Transverse colon (tissue), 4 donors: ENCODE results near the gene KCNK7. TPM values are rescaled to one million over a fixed set of nuclear protein-coding genes. Genes with fewer than 3 reads are reported as not detected.

Experiments
- DNase-seq: peaks from one replicate; pipeline ENCODE4 v3.0.0-alpha.2; 2019
- H3K27ac ChIP-seq, 4 donors: fragments of 200-600 bp; sonication (generic); 2 replicates each; pipeline ENCODE4 v1.5.1; 2016 to 2018; ENCODE audit warnings: inconsistent platforms in 4 of 4
- H3K27me3 ChIP-seq: fragments of 200-600 bp; sonication (generic); 2 replicates; pipeline ENCODE4 v1.5.1; 2017; ENCODE audit warnings: inconsistent platforms
- H3K36me3 ChIP-seq, 4 donors: fragments of 200-600 bp; sonication (generic); 2 replicates each; pipeline ENCODE4 v1.5.1; 2017 to 2019; ENCODE audit warnings: inconsistent platforms in 4 of 4
- H3K4me1 ChIP-seq, 4 donors: fragments of 200-600 bp; sonication (generic); 2 replicates each; pipeline ENCODE4 v1.5.1; 2017 to 2020; ENCODE audit warnings: inconsistent platforms in 4 of 4
- H3K4me3 ChIP-seq, 4 donors: fragments of 200-600 bp; sonication (generic); 1 replicate in 1 of 4; 2 replicates in 3 of 4; pipeline versions ENCODE4 v1.5.1 to v1.6.1; 2017 to 2019; ENCODE audit warnings: inconsistent platforms in 4 of 4
- H3K9me3 ChIP-seq, 2 donors: fragments of 200-600 bp; sonication (generic); 2 replicates each; pipeline ENCODE4 v1.5.1; 2017 to 2019; ENCODE audit warnings: inconsistent platforms in 2 of 2
- CTCF ChIP-seq, 5 experiments: fragments of 200-600 bp in 3 of 5; fragments of 450-650 bp in 2 of 5; sonication (generic) in 3 of 5; IDR thresholded peaks; 1 replicate in 2 of 5; 2 replicates in 3 of 5; pipeline ENCODE4 v1.5.1; 2016 to 2017; ENCODE audit warnings: antibody characterized with exemption in 5 of 5, inconsistent platforms in 3 of 5, mild to moderate bottlenecking in 2 of 5, moderate library complexity in 1 of 5
- EP300 ChIP-seq: sonication (generic); formaldehyde crosslinking; IDR thresholded peaks from one replicate; pipeline ENCODE4 v1.6.1; 2017; ENCODE audit warnings: antibody characterized with exemption, low read depth
- POLR2A ChIP-seq: fragments of 450-650 bp; IDR thresholded peaks from one replicate; pipeline ENCODE4 v1.6.1; 2016; ENCODE audit warnings: antibody characterized with exemption, mild to moderate bottlenecking, moderate library complexity
- POLR2AphosphoS5 ChIP-seq, 3 donors: sonication (generic); formaldehyde crosslinking; IDR thresholded peaks; one replicate each; pipeline ENCODE4 v1.6.1; 2016; ENCODE audit warnings: antibody characterized with exemption in 3 of 3
- WGBS, 2 donors: methylation state at CpG; one replicate each; pipeline ENCODE4 v1.1.5; 2018; ENCODE audit warnings: low coverage in 1 of 2; 5-methylcytosine and 5-hydroxymethylcytosine counted together
- in situ Hi-C, 4 donors: fragments of 200-750 bp; cut with MboI; loops; one replicate each; pipeline versions ENCODE4 v1.15.0 to v1.15.1; 2017; ENCODE audit warnings: low sequenced_read_pairs in 3 of 4, low pct_ligation_motif_present in 1 of 4, low pct_unique_long_range_greater_than_20kb in 1 of 4
- intact Hi-C: fragments of 100-400 bp; cut with DNase I; formaldehyde crosslinking; loops from one replicate; pipeline ENCODE4 v1.15.1; 2023; ENCODE audit warnings: low total_unique reads
- total RNA-seq, 4 donors: library from RNA; depleted of rRNA; stranded (reverse); fragments of >200 nt; gene quantifications; one replicate each; pipeline ENCODE4 v1.1.0, GENCODE V29; 2016

KCNK7 gene
- total RNA-seq, 4 donors from 2014 or later: 0.27 to 1.6 TPM; not detected in 2

GRCh38 chr11:65609229-65609628, 13.6 kb upstream of the KCNK7 start:
- in situ Hi-C loops (no loop called here), intact Hi-C loops (no loop called here)
- H3K27ac ChIP-seq: no peak overlapping the region
- H3K4me3 ChIP-seq: no peak overlapping the region
- peaks cover 0 to 19% (median 9%) of the 10 kb centered on the region in 4 donors for H3K36me3 ChIP-seq
- DNase-seq: no peak
- WGBS, 2 donors: 49% methylated on average over 3 of the region's 3 CpGs; no CpG with 5 or more reads in 1 of the 2 donors
- no peaks in the 10 kb centered on the region for H3K9me3 ChIP-seq
- H3K27me3 ChIP-seq: no peaks in the 10 kb centered on the region
- TF ChIP-seq POLR2AphosphoS5 (IDR thresholded peaks at IDR 0.05) (no peak), EP300 (no peak), POLR2A (no peak), CTCF (IDR thresholded peaks at IDR 0.05) (no peak)
- peaks cover 31 to 64% (median 43%) of the 10 kb centered on the region in 4 donors for H3K4me1 ChIP-seq

GRCh38 chr11:65607614-65608426, 12.2 kb upstream of the KCNK7 start:
- in situ Hi-C loops: no loop called here
- DNase-seq: no peak
- no peak for TF ChIP-seq POLR2AphosphoS5 (IDR thresholded peaks at IDR 0.05)
- no peak for TF ChIP-seq EP300
- no peak for TF ChIP-seq CTCF (IDR thresholded peaks at IDR 0.05)
- no peak for TF ChIP-seq POLR2A
- H3K27ac ChIP-seq: peak overlapping the region; percentile 22 to 91 (median 70)
- H3K27me3 ChIP-seq: no peaks in the 10 kb centered on the region
- no peaks in the 10 kb centered on the region for H3K9me3 ChIP-seq
- WGBS, 2 donors: 83% methylated on average over 37 of the region's 37 CpGs; no CpG with 5 or more reads in 1 of the 2 donors
- H3K4me1 ChIP-seq: peaks cover 27 to 58% (median 36%) of the 10 kb centered on the region in 4 donors
- intact Hi-C loops: no loop called here
- peak overlapping the region in 2 of 4 donors; percentile 9 to 27 for H3K4me3 ChIP-seq
- H3K36me3 ChIP-seq: peaks cover 0 to 19% (median 9%) of the 10 kb centered on the region in 4 donors

- DNase-seq: peak; percentile 91
- Histone ChIP-seq H3K27ac (peak overlapping the region; percentile 78 to 91 (median 78)), H3K9me3 (no peaks in the 10 kb centered on the region), H3K4me3 (peak overlapping the region in 2 of 4 donors; percentile 9 to 27), H3K36me3 (peaks cover 0 to 19% (median 9%) of the 10 kb centered on the region in 4 donors), H3K27me3 (no peaks in the 10 kb centered on the region), H3K4me1 (peaks cover 19 to 50% (median 28%) of the 10 kb centered on the region in 4 donors)
- 70% methylated on average over 67 of the region's 67 CpGs; no CpG with 5 or more reads in 1 of the 2 donors for WGBS, 2 donors
- in situ Hi-C loops: no loop called here
- intact Hi-C loops: no loop called here
- TF ChIP-seq POLR2AphosphoS5 (IDR thresholded peaks at IDR 0.05) (peak in 2 of 3 donors; percentile 30 to 31), EP300 (no peak), CTCF (IDR thresholded peaks at IDR 0.05) (no peak)
These were observed 11.4 kb upstream of the KCNK7 start for GRCh38 chr11:65606876-65607613.

- H3K9me3 ChIP-seq: no peaks in the 10 kb centered on the region
- H3K4me1 ChIP-seq: peaks cover 7 to 22% (median 12%) of the 10 kb centered on the region in 4 donors
- H3K4me3 ChIP-seq: no peak overlapping the region
- TF ChIP-seq POLR2A (no peak), POLR2AphosphoS5 (IDR thresholded peaks at IDR 0.05) (no peak), CTCF (IDR thresholded peaks at IDR 0.05) (no peak), EP300 (no peak)
- intact Hi-C loops: no loop called here
- no peak for DNase-seq
- WGBS, 2 donors: 92% methylated on average over 1 of the region's 1 CpG; no CpG with 5 or more reads in 1 of the 2 donors
- H3K27me3 ChIP-seq: no peaks in the 10 kb centered on the region
- in situ Hi-C loops: loop anchor here in 1 of 4 donors (5.0 kb wide), 1 partner anchor 62 kb away; no protein-coding TSS in a partner anchor
- no peak overlapping the region for H3K27ac ChIP-seq
- H3K36me3 ChIP-seq: peaks cover 0 to 19% (median 9%) of the 10 kb centered on the region in 4 donors
These were observed 8.7 kb upstream of the KCNK7 start for GRCh38 chr11:65604258-65604657.
